Epithelial cell of esophagus (primary cell): Measurements from ENCODE around the gene SMYD1.

Source experiments
- DNase-seq: peaks from one replicate; pipeline ENCODE4 v3.0.0; 2010; ENCODE audit warnings: low read depth
- H3K4me3 ChIP-seq: 2 replicates; pipeline ENCODE4 v1.5.1; 2011; ENCODE audit warnings: mild to moderate bottlenecking, low read length, control low read depth
- TF ChIP-seq, protein P1 (sequence below): IDR thresholded peaks from 2 replicates; pipeline ENCODE4 v1.5.1; 2011; ENCODE audit warnings: low read depth, mild to moderate bottlenecking, low read length, control low read depth, inconsistent platforms; ENCODE audit not compliant: insufficient read depth; ENCODE audit errors: missing control alignments

Gene SMYD1

DNA sequence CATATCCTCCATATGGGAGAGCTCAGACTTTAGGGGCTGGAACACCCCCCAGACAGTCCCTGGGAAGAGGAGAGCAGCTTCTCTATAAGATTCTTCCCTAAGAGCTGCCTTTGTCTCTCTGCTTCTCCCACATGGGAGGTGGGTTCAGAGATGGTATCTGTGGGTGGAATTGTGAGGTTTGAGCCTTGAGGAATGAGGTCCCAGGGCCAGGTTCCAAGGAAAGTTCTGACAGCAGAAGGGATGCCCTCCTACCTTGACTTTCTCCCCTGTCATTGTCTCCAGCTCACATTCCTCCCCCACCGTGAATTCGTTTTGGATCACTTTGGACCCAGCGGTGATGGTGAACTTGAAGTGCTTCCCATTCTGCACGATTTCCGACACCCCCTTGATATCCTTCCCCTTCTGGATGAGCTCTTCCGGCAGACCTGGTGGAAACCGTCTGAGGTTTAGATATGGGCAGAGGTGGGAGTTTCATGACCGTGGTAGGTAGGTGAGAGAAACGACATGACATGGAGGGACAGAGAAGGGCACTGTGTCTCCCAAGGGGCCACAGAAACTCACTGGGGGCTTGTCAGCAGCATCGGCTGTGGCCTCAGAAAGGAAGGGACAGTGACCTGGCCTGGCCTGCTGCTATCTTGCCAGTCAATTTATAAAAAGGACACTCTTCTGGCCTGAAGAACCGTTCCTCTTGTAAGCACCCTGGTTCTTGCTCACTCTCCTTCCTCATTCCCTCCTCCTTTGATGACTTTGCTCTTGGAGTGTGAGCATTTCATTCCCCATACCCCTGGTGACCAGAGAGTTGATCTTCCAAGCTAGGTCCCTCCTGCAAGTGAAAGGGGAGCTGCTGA is 58.5 kb downstream of the SMYD1 start:
- DNase-seq, result no peak
- TF ChIP-seq, protein P1, sequence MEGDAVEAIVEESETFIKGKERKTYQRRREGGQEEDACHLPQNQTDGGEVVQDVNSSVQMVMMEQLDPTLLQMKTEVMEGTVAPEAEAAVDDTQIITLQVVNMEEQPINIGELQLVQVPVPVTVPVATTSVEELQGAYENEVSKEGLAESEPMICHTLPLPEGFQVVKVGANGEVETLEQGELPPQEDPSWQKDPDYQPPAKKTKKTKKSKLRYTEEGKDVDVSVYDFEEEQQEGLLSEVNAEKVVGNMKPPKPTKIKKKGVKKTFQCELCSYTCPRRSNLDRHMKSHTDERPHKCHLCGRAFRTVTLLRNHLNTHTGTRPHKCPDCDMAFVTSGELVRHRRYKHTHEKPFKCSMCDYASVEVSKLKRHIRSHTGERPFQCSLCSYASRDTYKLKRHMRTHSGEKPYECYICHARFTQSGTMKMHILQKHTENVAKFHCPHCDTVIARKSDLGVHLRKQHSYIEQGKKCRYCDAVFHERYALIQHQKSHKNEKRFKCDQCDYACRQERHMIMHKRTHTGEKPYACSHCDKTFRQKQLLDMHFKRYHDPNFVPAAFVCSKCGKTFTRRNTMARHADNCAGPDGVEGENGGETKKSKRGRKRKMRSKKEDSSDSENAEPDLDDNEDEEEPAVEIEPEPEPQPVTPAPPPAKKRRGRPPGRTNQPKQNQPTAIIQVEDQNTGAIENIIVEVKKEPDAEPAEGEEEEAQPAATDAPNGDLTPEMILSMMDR, result no peak
- no peak overlapping the region for H3K4me3 ChIP-seq

DNA sequence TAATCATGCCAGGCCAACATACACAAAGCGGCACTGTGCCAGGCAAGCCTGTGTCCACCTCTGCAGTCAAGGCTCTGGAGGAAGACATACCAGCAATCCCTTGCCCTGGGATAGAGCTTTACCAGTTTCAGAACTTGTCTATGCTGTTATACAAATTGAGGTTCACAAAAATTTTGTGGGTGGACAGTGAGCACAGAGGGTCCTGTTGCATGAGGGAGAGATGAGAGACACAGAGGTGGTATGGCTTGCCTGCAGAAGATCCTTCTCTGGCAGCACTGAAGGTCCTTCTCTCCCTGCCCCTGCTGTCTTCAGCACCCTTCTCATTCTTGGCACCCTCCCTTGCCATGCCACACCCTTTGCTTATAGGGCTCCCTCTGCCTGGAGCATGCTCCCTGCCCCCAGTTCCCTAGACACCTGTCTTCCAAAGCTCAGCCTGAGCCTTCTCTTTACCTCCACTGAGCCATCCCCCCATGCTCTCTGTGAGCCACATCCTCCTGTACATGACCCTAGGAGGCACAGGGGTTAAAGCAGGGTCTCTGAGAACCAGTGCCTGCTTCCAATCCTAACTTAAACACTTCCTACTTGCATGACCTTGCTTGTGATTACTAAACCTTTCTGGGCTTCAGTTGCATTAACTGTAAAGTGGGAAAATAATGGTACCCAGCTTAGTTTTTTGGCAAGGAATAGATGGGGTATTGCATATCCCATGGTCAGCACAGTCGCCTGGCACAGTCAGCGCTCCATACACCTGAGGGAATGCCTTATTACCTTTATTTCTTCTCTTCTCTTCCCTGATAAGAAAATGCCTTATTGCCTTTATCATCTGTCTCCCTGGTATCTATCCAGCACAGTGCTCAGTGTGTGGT is 59.4 kb downstream of the SMYD1 start:
- no peak overlapping the region for H3K4me3 ChIP-seq
- TF ChIP-seq, protein P1, result no peak
- no peak for DNase-seq

DNA sequence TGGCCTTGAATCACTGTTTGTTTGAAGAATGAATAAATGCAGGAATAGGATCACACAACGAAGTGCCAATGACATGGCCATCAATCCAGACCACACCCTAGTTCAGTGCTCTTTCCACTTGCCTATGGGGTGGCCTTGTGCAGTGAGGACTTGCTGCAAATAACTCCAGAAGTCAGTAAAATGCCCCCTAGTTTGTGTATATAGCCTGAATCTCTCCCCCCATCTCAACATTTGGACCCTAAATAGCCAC is 59.9 kb downstream of the SMYD1 start:
- no peak overlapping the region for H3K4me3 ChIP-seq
- TF ChIP-seq, protein P1, result no peak
- no peak for DNase-seq

- TF ChIP-seq, protein P1, result no peak
- no peak for DNase-seq
- no peak within 1 kb of the TSS for H3K4me3 ChIP-seq
Observed at GRCh38 chr2:88127888-88128653, 60.4 kb downstream of the SMYD1 start, which contains the start of gene FABP1. Gene FABP1 (minus strand): TSS chr2:88128062. CDS start chr2:88128017, 45 bp downstream.

DNA sequence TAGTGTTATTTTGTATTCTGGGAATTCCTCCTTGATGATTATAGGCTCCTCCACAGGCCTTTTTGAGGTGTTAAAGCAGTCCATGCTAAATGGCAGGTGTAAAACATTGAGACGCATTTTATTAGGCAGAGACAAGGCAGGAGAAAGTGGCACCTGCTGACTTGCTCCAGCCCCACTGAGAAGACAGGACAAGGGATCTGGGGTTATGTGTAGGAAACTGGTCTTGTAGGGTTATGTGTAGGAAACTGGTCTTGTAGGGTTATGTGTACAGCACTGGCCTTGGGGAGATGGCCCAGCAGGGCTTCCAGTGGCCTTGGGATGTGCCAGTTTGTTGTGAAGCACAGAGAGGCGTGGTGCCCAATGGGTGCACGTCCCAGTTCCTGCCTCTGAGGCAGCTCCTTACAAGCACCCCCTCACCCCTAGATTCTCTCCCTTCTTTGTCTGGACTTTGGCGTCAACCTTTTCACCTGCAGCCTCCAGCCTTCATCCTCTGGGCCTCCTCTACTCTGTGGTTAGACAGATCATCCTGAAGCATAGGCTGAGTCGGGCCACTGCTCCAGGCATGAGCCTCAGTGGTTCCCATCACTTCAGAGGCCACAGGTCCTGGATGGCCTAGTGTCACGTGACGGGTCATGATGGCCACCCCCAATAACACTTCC is 61.2 kb downstream of the SMYD1 start:
- no peak for DNase-seq
- TF ChIP-seq, protein P1, result no peak
- H3K4me3 ChIP-seq, result no peak overlapping the region

- TF ChIP-seq, protein P1, result no peak
- DNase-seq, result no peak
- H3K4me3 ChIP-seq, result no peak overlapping the region
Observed at GRCh38 chr2:88129313-88129959, 61.8 kb downstream of the SMYD1 start.
